ENCODE results near the gene RGL2.
A peak's percentile ranks its signal among the peaks of the same experiment; 100 is the strongest.

Gene RGL2

DNA sequence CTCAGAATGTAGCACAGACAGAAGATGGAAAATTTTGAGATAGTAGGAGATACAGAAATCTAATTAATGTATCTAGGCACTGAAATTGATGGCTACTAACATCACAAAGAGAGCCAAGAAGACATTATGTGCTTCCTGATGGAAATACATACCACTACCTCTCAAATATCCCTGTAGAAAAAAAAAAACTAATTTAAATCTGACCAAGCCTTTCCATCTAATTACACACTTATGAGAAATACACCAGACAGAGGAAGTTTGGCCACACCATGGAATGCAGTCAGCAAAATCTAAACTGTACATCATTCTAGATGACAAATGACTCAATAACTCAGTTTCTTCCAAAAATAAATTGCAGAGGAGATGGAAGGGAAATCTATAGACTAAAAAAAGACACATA is 46.0 kb downstream of the RGL2 start:
- Histone ChIP-seq H3K36me3 (ENCODE audit: control insufficient read depth in 4 of 4, insufficient read depth in 4 of 4, low read length in 3 of 4) (peaks cover 0 to 22% (median 11%) of the 10 kb centered on the region in 4 experiments), H3K27me3 (replicated peaks in 2 of 5; ENCODE audit: control insufficient read depth in 4 of 5, insufficient read depth in 5 of 5, low read length in 4 of 5) (no peaks in the 10 kb centered on the region), H3K27ac (ENCODE audit: insufficient read depth in 1 of 2, low read depth in 1 of 2, low read length in 2 of 2, poor library complexity in 1 of 2, severe bottlenecking in 2 of 2) (no peak overlapping the region), H3K4me3 (ENCODE audit: control insufficient read depth in 1 of 7, extremely low read depth in 1 of 7, insufficient read depth in 4 of 7, low read depth in 2 of 7, low read length in 6 of 7) (no peak overlapping the region), H3K4me1 (ENCODE audit: control extremely low read depth in 1 of 4, control insufficient read depth in 4 of 4, insufficient read depth in 4 of 4, low read length in 3 of 4) (peaks cover 10 to 27% (median 24%) of the 10 kb centered on the region in 4 experiments), H3K9me3 (ENCODE audit: control extremely low read depth in 1 of 5, control insufficient read depth in 4 of 5, insufficient read depth in 2 of 5, low read depth in 1 of 5, low read length in 4 of 5) (no peaks in the 10 kb centered on the region)
- no peak for DNase-seq
- ChIA-PET POLR2A (no interaction called here), CTCF (interaction anchor here (0.9 kb wide), 1 partner anchor 47 kb away, joined by 3 read pairs; no protein-coding TSS in a partner anchor)

- ChIA-PET CTCF (interaction anchor here (0.9 to 2.9 kb wide), 3 partner anchors 11 to 48 kb away, joined by 3 to 11 read pairs (median 9); partner anchors contain the start of genes RGL2, RPS18 and VPS52), POLR2A (no interaction called here)
- Histone ChIP-seq H3K4me3 (ENCODE audit: control insufficient read depth in 1 of 7, extremely low read depth in 1 of 7, insufficient read depth in 4 of 7, low read depth in 2 of 7, low read length in 6 of 7) (no peak overlapping the region), H3K36me3 (ENCODE audit: control insufficient read depth in 4 of 4, insufficient read depth in 4 of 4, low read length in 3 of 4) (peaks cover 0 to 14% (median 8%) of the 10 kb centered on the region in 4 experiments), H3K27ac (ENCODE audit: insufficient read depth in 1 of 2, low read depth in 1 of 2, low read length in 2 of 2, poor library complexity in 1 of 2, severe bottlenecking in 2 of 2) (no peak overlapping the region), H3K9me3 (ENCODE audit: control extremely low read depth in 1 of 5, control insufficient read depth in 4 of 5, insufficient read depth in 2 of 5, low read depth in 1 of 5, low read length in 4 of 5) (no peaks in the 10 kb centered on the region), H3K4me1 (ENCODE audit: control extremely low read depth in 1 of 4, control insufficient read depth in 4 of 4, insufficient read depth in 4 of 4, low read length in 3 of 4) (peaks cover 10 to 27% (median 25%) of the 10 kb centered on the region in 4 experiments), H3K27me3 (replicated peaks in 2 of 5; ENCODE audit: control insufficient read depth in 4 of 5, insufficient read depth in 5 of 5, low read length in 4 of 5) (peaks cover 0 to 2% (median 0%) of the 10 kb centered on the region in 5 experiments)
- WGBS (ENCODE audit: insufficient coverage): 78% methylated on average over 6 of the region's 6 CpGs
- no peak for DNase-seq
Observed at GRCh38 chr6:33251395-33252012, 47.2 kb downstream of the RGL2 start.

DNA sequence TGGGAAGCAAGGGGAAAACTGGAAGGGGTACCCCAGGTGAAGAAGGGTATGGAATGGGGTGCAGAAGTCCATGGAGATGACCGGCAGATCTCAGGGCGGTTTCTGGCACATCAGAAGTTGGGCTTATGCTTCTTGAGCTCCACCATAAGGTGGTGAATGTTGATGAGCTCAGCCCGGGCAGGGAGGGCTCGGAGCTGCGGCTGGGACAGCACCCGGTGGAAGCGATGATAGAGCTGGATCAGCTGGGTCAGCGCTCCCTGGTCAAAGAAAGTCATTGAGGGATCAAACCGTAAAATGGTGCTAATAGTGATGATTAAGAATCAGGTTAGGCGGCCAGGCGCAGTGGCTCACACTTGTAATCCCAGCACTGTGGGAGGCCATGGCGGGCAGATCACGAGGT is 48.0 kb downstream of the RGL2 start:
- CTCF ChIA-PET: interaction anchor here (0.9 to 2.9 kb wide), 8 partner anchors 12 to 156 kb away, joined by 3 to 11 read pairs (median 4); partner anchors contain the start of genes RGL2, RPS18 and VPS52
- peaks cover 0 to 2% (median 0%) of the 10 kb centered on the region in 5 experiments for H3K27me3 ChIP-seq (replicated peaks in 2 of 5; ENCODE audit: control insufficient read depth in 4 of 5, insufficient read depth in 5 of 5, low read length in 4 of 5)
- no peak overlapping the region for H3K4me3 ChIP-seq (ENCODE audit: control insufficient read depth in 1 of 7, extremely low read depth in 1 of 7, insufficient read depth in 4 of 7, low read depth in 2 of 7, low read length in 6 of 7)
- peaks cover 10 to 27% (median 25%) of the 10 kb centered on the region in 4 experiments for H3K4me1 ChIP-seq (ENCODE audit: control extremely low read depth in 1 of 4, control insufficient read depth in 4 of 4, insufficient read depth in 4 of 4, low read length in 3 of 4)
- H3K27ac ChIP-seq (ENCODE audit: insufficient read depth in 1 of 2, low read depth in 1 of 2, low read length in 2 of 2, poor library complexity in 1 of 2, severe bottlenecking in 2 of 2): peak overlapping the region in 1 of 2 experiments; percentile 94
- WGBS (ENCODE audit: insufficient coverage): 94% methylated on average over 13 of the region's 13 CpGs
- H3K36me3 ChIP-seq (ENCODE audit: control insufficient read depth in 4 of 4, insufficient read depth in 4 of 4, low read length in 3 of 4): peaks cover 0 to 13% (median 7%) of the 10 kb centered on the region in 4 experiments
- POLR2A ChIA-PET: no interaction called here
- no peaks in the 10 kb centered on the region for H3K9me3 ChIP-seq (ENCODE audit: control extremely low read depth in 1 of 5, control insufficient read depth in 4 of 5, insufficient read depth in 2 of 5, low read depth in 1 of 5, low read length in 4 of 5)
- no peak for DNase-seq

- Histone ChIP-seq H3K36me3 (ENCODE audit: control insufficient read depth in 4 of 4, insufficient read depth in 4 of 4, low read length in 3 of 4) (peaks cover 0 to 13% (median 7%) of the 10 kb centered on the region in 4 experiments), H3K4me3 (ENCODE audit: control insufficient read depth in 1 of 7, extremely low read depth in 1 of 7, insufficient read depth in 4 of 7, low read depth in 2 of 7, low read length in 6 of 7) (peak overlapping the region; percentile 70 to 86 (median 74)), H3K4me1 (ENCODE audit: control extremely low read depth in 1 of 4, control insufficient read depth in 4 of 4, insufficient read depth in 4 of 4, low read length in 3 of 4) (peaks cover 10 to 27% (median 25%) of the 10 kb centered on the region in 4 experiments), H3K27me3 (replicated peaks in 2 of 5; ENCODE audit: control insufficient read depth in 4 of 5, insufficient read depth in 5 of 5, low read length in 4 of 5) (peaks cover 0 to 2% (median 0%) of the 10 kb centered on the region in 5 experiments), H3K9me3 (ENCODE audit: control extremely low read depth in 1 of 5, control insufficient read depth in 4 of 5, insufficient read depth in 2 of 5, low read depth in 1 of 5, low read length in 4 of 5) (no peaks in the 10 kb centered on the region), H3K27ac (ENCODE audit: insufficient read depth in 1 of 2, low read depth in 1 of 2, low read length in 2 of 2, poor library complexity in 1 of 2, severe bottlenecking in 2 of 2) (peak overlapping the region; percentile 89 to 94)
- CTCF ChIA-PET: interaction anchor here (0.5 to 2.9 kb wide), 14 partner anchors 11 to 296 kb away, joined by 3 to 15 read pairs (median 6); partner anchors contain the start of genes RING1, RPS18 and VPS52
- DNase-seq: no peak
- POLR2A ChIA-PET: interaction anchor here (0.6 to 2.2 kb wide), 4 partner anchors 21 to 278 kb away, joined by 3 to 10 read pairs (median 4); partner anchors contain the start of genes RPS18 and VPS52
- 30% methylated on average over 12 of the region's 15 CpGs for WGBS (ENCODE audit: insufficient coverage)
Observed at GRCh38 chr6:33249732-33250630, 48.8 kb downstream of the RGL2 start.

- under 1% methylated on average over 37 of the region's 58 CpGs for WGBS (ENCODE audit: insufficient coverage)
- Histone ChIP-seq H3K9me3 (ENCODE audit: control extremely low read depth in 1 of 5, control insufficient read depth in 4 of 5, insufficient read depth in 2 of 5, low read depth in 1 of 5, low read length in 4 of 5) (no peaks in the 10 kb centered on the region), H3K4me3 (ENCODE audit: control insufficient read depth in 1 of 7, extremely low read depth in 1 of 7, insufficient read depth in 4 of 7, low read depth in 2 of 7, low read length in 6 of 7) (peak overlapping the region; percentile 70 to 86 (median 74)), H3K27me3 (replicated peaks in 2 of 5; ENCODE audit: control insufficient read depth in 4 of 5, insufficient read depth in 5 of 5, low read length in 4 of 5) (peaks cover 0 to 2% (median 0%) of the 10 kb centered on the region in 5 experiments), H3K4me1 (ENCODE audit: control extremely low read depth in 1 of 4, control insufficient read depth in 4 of 4, insufficient read depth in 4 of 4, low read length in 3 of 4) (peaks cover 10 to 27% (median 25%) of the 10 kb centered on the region in 4 experiments), H3K27ac (ENCODE audit: insufficient read depth in 1 of 2, low read depth in 1 of 2, low read length in 2 of 2, poor library complexity in 1 of 2, severe bottlenecking in 2 of 2) (peak overlapping the region; percentile 89 to 94), H3K36me3 (ENCODE audit: control insufficient read depth in 4 of 4, insufficient read depth in 4 of 4, low read length in 3 of 4) (peaks cover 0 to 13% (median 7%) of the 10 kb centered on the region in 4 experiments)
- peak; percentile 99 to 100 (median 100) for DNase-seq
- ChIA-PET CTCF (interaction anchor here (0.7 to 2.9 kb wide), 34 partner anchors 10 to 365 kb away, joined by 3 to 20 read pairs (median 4); partner anchors contain the start of genes B3GALT4, HSD17B8, PFDN6 and RING1), POLR2A (interaction anchor here (0.6 to 2.2 kb wide), 6 partner anchors 21 to 269 kb away, joined by 3 to 10 read pairs (median 4); partner anchors contain the start of genes HSD17B8, RPS18 and VPS52)
Observed at GRCh38 chr6:33248932-33249731, 49.6 kb downstream of the RGL2 start.

DNA sequence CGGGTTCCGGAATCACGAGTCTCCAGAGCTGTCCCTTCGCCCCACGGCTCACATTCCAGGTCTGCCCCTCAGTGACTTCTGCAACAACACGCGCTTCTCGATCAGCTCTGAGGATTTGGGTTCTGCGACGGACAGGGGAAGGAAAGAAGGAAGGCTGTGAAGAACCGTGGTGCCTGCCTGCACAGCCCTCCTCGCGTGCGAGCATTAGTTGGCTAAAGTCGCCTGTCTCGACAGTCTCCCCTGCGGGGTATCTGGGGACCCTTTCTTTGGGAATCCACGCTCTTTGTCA is 50.2 kb downstream of the RGL2 start:
- peak overlapping the region; percentile 81 to 94 for H3K27ac ChIP-seq (ENCODE audit: insufficient read depth in 1 of 2, low read depth in 1 of 2, low read length in 2 of 2, poor library complexity in 1 of 2, severe bottlenecking in 2 of 2)
- no peaks in the 10 kb centered on the region for H3K9me3 ChIP-seq (ENCODE audit: control extremely low read depth in 1 of 5, control insufficient read depth in 4 of 5, insufficient read depth in 2 of 5, low read depth in 1 of 5, low read length in 4 of 5)
- WGBS (ENCODE audit: insufficient coverage): 2% methylated on average over 14 of the region's 18 CpGs
- H3K4me3 ChIP-seq (ENCODE audit: control insufficient read depth in 1 of 7, extremely low read depth in 1 of 7, insufficient read depth in 4 of 7, low read depth in 2 of 7, low read length in 6 of 7): peak overlapping the region; percentile 44 to 86 (median 74)
- H3K36me3 ChIP-seq (ENCODE audit: control insufficient read depth in 4 of 4, insufficient read depth in 4 of 4, low read length in 3 of 4): peaks cover 0 to 13% (median 7%) of the 10 kb centered on the region in 4 experiments
- peaks cover 10 to 27% (median 25%) of the 10 kb centered on the region in 4 experiments for H3K4me1 ChIP-seq (ENCODE audit: control extremely low read depth in 1 of 4, control insufficient read depth in 4 of 4, insufficient read depth in 4 of 4, low read length in 3 of 4)
- peaks cover 0 to 2% (median 0%) of the 10 kb centered on the region in 5 experiments for H3K27me3 ChIP-seq (replicated peaks in 2 of 5; ENCODE audit: control insufficient read depth in 4 of 5, insufficient read depth in 5 of 5, low read length in 4 of 5)
- CTCF ChIA-PET: interaction anchor here (0.8 to 2.2 kb wide), 32 partner anchors 9 to 364 kb away, joined by 3 to 20 read pairs (median 4); partner anchors contain the start of genes B3GALT4, HSD17B8, RING1 and RPS18
- DNase-seq: peak; percentile 55 to 74 (median 67)
- POLR2A ChIA-PET: interaction anchor here (0.9 to 2.2 kb wide), 5 partner anchors 23 to 269 kb away, joined by 3 to 10 read pairs (median 3); partner anchors contain the start of genes HSD17B8, RPS18 and VPS52
